Measurements from ENCODE around the gene HNF1A. TPM values are rescaled to one million over a fixed set of nuclear protein-coding genes. Genes with fewer than 3 reads are reported as not detected.

HNF1A gene
- total RNA-seq, 1 donor from 2014 or later: not detected

DNA sequence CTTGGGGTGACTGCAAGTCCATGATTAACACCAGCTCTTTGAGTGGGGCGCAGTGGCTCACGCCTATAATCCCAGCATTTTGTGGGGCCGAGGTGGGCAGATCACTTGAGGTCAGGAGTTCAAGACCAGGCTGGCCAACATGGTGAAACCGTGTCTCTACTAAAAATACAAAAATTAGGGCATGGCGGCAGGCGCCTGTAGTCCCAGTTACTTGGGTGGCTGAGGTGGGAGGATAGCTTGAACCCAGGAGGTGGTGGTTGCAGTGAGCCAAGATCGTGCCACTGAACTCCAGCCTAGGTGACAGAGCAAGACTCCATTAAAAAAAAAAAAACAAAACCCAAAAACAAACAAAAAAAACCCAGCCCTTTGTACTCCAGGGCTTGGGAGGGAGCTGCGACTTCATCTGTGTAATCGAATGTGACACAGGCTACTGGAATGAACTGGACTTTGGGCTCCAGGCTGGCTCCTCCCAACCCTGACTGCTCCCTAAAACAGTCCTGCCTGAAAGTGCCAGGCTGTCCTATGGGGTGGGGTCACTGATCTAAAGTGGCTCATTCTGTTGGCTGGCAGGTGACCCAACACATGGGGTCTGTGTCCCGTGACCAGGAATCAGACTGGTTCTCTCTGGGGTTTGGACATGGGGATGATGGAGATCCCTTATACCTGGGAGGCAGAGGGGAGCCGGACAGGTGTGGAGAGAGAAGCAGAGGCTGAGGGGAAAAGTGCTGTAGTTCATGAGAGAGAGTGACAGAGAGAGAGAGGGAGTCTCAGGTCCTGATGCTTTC is 47.3 kb downstream of the HNF1A start:
- H3K27ac ChIP-seq: no peak overlapping the region
- TF ChIP-seq, protein P1, sequence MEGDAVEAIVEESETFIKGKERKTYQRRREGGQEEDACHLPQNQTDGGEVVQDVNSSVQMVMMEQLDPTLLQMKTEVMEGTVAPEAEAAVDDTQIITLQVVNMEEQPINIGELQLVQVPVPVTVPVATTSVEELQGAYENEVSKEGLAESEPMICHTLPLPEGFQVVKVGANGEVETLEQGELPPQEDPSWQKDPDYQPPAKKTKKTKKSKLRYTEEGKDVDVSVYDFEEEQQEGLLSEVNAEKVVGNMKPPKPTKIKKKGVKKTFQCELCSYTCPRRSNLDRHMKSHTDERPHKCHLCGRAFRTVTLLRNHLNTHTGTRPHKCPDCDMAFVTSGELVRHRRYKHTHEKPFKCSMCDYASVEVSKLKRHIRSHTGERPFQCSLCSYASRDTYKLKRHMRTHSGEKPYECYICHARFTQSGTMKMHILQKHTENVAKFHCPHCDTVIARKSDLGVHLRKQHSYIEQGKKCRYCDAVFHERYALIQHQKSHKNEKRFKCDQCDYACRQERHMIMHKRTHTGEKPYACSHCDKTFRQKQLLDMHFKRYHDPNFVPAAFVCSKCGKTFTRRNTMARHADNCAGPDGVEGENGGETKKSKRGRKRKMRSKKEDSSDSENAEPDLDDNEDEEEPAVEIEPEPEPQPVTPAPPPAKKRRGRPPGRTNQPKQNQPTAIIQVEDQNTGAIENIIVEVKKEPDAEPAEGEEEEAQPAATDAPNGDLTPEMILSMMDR (IDR thresholded peaks at IDR 0.05): no peak
- H3K27me3 ChIP-seq: no peaks in the 10 kb centered on the region
- H3K9me3 ChIP-seq: no peaks in the 10 kb centered on the region
- H3K36me3 ChIP-seq: no peaks in the 10 kb centered on the region
- H3K4me3 ChIP-seq: no peak overlapping the region
- intact Hi-C loops (cut with DNase I): no loop called here
- no peaks in the 10 kb centered on the region for H3K4me1 ChIP-seq
- DNase-seq (ENCODE audit: low spot score in 2 of 2): no peak

DNA sequence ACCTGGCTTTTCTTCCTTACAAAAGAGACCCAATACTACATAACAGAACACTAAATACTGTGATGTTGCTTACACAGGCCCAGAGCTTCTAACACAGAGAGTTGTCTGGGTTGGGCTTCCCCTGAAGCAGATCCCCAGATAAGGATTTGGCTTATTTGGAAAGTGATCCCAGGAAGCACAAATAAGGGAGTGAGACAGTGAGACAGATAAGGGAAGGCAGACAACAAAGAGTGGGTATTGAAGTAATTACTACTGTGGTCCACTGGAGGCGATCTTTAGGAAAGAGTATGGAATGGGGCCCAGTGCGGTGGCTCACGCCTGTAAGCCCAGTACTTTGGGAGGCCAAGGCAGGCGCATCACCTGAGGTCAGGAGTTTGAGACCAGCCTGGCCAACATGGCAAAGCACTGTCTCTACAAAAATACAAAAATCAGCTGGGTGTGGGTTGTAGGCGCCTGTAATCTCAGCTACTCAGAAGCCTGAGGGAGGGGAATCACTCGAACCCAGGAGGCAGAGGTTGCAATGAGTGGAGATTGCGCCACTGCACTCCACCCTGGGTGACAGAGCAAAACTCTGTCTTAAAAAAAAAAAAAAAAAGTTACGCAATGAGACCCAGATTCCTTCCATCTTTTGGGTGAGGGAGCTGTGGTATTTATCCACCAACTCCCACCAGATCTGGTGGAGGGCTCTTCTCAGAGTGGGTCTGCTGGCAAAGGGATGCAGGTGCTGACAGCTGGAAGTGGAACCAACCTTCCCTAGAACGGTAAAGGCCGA is 48.1 kb downstream of the HNF1A start:
- TF ChIP-seq, protein P1 (IDR thresholded peaks at IDR 0.05): no peak
- intact Hi-C loops (cut with DNase I): no loop called here
- no peak for DNase-seq (ENCODE audit: low spot score in 2 of 2)
- Histone ChIP-seq H3K36me3 (no peaks in the 10 kb centered on the region), H3K4me1 (no peaks in the 10 kb centered on the region), H3K27ac (no peak overlapping the region), H3K4me3 (no peak overlapping the region), H3K9me3 (no peaks in the 10 kb centered on the region), H3K27me3 (no peaks in the 10 kb centered on the region)

DNA sequence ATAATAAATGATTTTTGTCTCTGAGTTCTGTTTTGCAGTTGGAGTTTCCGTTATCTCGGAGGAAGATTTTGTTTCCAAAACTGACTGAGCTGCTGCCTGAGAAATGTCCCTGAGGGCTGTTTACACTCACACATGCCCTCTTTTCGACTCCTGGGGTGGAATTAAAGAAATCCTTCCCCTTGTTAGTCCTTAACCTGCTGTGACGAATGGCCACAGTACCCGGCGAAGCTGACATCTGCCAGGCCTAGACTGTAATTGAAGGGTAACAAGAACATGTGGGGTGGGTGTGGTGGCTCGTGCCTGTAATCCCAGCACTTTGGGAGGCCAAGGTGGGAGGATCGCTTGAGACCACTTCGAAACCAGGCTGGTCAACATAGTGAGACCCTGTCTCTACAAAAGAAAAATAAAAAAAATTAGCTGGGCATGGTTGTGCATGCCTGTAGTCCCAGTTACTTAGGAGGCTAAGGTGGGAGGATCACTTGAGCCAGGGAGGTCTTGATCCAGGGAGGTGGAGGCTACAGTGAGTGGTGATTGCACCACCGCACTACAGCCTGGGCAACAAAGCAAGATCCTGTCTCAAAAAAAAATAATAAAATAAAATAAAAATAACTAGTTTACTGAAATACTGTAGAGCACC is 52.4 kb downstream of the HNF1A start:
- TF ChIP-seq, protein P1 (IDR thresholded peaks at IDR 0.05): no peak
- Histone ChIP-seq H3K4me3 (no peak overlapping the region), H3K36me3 (no peaks in the 10 kb centered on the region), H3K4me1 (no peaks in the 10 kb centered on the region), H3K27ac (no peak overlapping the region), H3K27me3 (no peaks in the 10 kb centered on the region), H3K9me3 (no peaks in the 10 kb centered on the region)
- intact Hi-C loops (cut with DNase I): no loop called here
- DNase-seq (ENCODE audit: low spot score in 2 of 2): no peak

DNA sequence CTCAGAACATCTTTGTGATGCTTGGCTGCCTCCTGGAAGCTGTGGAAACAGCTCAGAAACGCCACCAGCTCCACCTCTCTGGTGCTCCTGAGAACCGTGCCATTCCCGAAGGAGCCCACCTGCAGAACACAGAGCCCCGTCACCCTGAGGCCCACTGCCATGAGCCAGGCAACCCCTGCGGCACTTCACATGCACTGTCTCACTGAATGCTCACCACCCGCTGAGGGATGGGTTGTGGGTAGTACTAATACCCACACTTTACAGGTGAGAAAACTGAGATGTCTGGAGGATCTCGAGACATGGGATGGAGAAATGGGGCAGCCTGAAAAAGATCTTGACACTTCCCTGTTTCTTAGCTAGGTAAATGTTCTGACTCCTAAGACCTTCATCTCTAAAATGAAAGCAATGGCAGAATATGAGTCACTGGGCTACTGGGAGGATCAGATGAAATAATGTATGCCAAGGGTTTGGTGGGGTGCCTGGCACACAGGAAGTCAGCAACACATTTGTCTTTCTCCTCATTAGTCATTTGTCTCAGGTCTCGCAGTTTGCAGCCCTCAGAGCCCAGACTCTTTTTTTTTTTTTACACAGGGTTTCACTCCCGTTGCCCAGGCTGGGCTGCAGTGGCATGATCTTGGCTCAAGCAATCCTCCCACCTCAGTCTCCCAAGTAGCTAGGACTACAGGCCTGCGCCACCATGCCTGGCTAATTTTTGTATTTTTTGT is 55.4 kb downstream of the HNF1A start:
- TF ChIP-seq, protein P1 (IDR thresholded peaks at IDR 0.05): no peak
- H3K27me3 ChIP-seq: no peaks in the 10 kb centered on the region
- H3K9me3 ChIP-seq: no peaks in the 10 kb centered on the region
- intact Hi-C loops (cut with DNase I): no loop called here
- no peaks in the 10 kb centered on the region for H3K4me1 ChIP-seq
- no peaks in the 10 kb centered on the region for H3K36me3 ChIP-seq
- H3K4me3 ChIP-seq: no peak overlapping the region
- no peak overlapping the region for H3K27ac ChIP-seq
- no peak for DNase-seq (ENCODE audit: low spot score in 2 of 2)

DNA sequence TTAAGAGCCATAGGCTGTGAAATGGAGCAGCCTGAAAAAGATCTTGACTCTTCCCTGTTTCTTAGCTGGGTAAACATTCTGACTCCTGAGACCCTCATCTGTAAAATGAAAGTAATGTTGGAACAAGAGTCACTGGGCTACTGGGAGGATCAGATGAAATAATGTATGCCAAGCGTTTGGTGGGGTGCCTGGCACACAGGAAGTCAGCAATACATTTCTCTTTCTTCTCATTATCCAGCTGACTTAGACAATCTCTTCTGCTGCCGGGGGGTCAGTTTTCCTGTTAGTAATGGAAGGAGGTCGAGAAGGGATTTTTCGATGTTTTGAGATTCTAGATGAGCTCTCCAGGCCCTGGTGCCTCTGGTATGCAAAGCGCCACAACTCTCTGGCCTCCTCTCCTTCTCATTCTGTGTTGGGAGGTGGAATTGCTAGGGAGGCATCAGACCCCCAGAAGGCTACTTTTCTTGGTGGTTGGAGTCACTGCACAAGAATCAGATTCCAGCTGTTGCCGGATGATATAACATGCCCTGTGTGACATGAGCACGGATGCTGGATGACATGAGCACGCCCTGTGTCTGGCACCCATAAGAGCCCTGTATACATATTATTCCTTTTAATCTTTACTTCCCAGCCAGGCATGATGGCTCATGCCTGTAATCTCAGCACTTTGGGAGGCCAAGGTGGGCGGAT is 56.4 kb downstream of the HNF1A start:
- Histone ChIP-seq H3K9me3 (no peaks in the 10 kb centered on the region), H3K27me3 (no peaks in the 10 kb centered on the region), H3K4me1 (no peaks in the 10 kb centered on the region), H3K27ac (no peak overlapping the region), H3K36me3 (no peaks in the 10 kb centered on the region), H3K4me3 (no peak overlapping the region)
- TF ChIP-seq, protein P1 (IDR thresholded peaks at IDR 0.05): no peak
- intact Hi-C loops (cut with DNase I): no loop called here
- no peak for DNase-seq (ENCODE audit: low spot score in 2 of 2)
